ENCODE results near the gene UBE3D. TPM values are rescaled to one million over a fixed set of nuclear protein-coding genes. Genes with fewer than 3 reads are reported as not detected.
"Not testable (repeated sequence)": the region's sequence is repeated elsewhere in the genome, so short reads cannot be mapped to it uniquely, and the experiment has no call there.

UBE3D gene
- total RNA-seq, 1 donor from 2014 or later, result 3.0 TPM

DNA sequence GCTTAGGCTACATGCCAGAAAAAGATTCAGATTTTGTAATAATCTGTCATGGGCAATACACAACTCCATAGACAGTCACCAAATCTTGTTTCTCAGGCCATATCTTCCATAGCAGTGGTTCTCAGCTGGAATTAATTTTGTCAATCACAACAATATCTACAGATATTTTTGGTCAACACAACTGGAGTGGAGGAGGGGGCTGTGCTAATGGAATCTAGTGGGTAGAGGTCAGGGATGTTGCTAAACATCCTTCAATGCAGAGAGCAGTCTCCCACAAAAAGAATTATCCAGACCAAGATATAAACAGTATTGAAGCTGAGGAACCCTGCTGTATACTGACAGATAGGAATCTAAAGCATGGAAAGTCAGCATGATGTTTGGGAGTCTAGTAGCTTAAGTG lies 174.6 kb downstream of the UBE3D start:
- DNase-seq, result no peak
- intact Hi-C loops (cut with micrococcal nuclease), result no loop called here
- ATAC-seq, result no peak

DNA sequence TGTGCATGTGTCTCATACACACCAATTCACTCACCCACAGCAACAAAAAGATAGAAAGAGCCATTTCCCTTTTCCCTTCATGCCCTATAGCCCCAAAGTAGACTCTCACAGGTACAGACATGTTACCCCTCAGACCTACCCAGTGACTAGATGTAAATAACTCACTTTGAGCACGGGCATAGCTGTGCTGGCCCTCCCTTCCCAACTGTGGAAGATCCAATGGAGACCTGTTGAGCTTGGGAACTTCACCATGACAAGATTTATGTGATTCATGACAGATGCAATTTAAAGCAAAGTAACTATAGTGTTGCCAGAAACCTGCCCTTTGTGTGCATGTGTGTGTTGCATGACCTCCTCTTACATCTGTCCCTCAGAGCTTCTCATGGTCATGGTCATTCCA lies 175.4 kb downstream of the UBE3D start:
- intact Hi-C loops (cut with micrococcal nuclease), result no loop called here
- no peak for ATAC-seq
- no peak for DNase-seq

DNA sequence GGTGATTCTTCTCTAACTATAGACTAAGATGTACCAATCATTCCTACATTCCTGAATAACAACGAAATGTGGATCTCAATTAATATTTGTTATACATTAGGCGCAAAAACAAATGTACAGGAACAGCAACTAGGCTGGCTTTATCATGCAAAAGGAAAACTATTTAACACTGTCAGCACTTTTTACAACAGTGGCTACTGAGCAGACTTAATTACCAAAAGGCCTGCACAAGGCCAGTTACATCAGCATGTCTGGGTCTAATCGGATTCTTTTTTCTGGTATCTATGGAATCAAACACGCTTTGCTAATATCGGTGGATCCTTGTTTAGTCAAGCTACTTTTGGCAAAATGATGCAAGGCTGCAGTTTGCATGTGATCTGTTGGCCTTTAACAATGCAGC lies 176.5 kb downstream of the UBE3D start:
- intact Hi-C loops (cut with micrococcal nuclease), result no loop called here
- ATAC-seq (no peak), DNase-seq (no peak)

DNA sequence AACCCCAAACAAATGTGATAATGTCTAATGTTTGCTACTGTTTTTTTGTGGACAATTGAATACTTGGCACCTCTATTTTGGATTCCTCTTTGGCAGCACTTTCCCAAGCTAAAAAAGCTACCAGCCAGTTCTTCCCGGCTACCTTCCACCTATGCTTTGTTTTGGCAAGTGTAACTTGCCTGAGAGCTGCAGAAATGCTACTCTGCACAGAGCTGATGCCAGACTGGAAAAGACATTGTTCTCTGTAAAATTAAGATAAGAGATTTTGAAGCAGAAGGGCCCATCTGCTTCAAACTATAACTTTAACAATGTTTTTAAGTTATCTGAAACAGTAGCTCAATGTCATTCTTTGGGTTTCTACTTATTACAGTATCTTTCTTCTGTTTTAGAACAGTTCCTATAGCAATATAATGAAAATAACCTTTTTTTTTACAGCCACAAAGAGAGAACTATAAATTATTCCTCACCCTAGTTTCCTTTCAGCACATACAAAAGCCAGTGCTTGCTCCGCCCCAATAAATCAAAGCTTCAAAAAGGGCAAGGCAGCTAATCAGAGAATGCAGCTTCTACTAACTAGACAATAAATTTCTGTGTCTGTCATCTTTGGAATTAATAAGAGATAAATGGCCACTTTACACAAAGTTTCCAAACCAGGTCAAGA lies 183.1 kb downstream of the UBE3D start:
- intact Hi-C loops (cut with micrococcal nuclease), result no loop called here
- no peak for DNase-seq
- no peak for ATAC-seq

DNA sequence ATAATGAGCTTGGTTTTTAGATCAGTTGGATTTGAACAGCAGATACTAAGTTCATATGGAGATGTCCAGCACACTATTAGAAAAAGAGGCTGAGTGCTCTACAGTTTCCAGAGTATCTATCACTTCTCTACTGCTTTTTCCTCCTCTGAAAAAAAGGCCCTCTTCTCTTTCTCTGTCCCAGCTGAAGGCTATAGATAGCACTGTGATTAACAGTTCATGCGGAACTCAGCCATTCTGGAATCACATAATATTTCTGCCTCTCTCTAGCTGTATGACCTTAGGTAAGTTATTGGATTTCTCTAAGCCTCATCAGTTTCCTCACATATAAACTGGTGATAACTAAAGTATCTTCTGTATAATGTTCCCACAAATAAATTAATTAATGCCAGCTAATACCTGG lies 184.1 kb downstream of the UBE3D start:
- intact Hi-C loops (cut with micrococcal nuclease), result no loop called here
- ATAC-seq (no peak), DNase-seq (no peak)

DNA sequence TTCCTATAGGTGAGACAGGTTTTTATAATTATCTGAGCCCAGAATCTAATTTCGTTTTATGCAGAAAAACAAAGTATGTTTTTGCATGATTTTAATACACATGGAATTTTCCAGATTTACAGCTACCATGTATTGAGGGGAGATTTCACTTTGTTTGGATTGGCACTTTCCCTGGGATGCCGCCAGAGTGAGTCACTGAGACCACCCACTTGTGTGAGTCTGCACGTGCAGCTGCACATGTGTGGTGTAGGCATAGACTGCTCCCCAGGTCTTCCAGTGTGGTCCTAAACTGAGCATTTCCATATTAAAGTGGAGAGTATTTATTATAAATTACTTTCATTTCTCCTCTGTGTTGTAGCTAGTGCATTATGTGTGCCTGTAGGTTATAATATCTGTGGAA lies 186.8 kb downstream of the UBE3D start:
- intact Hi-C loops (cut with micrococcal nuclease), result no loop called here
- no peak for DNase-seq
- ATAC-seq, result no peak

DNA sequence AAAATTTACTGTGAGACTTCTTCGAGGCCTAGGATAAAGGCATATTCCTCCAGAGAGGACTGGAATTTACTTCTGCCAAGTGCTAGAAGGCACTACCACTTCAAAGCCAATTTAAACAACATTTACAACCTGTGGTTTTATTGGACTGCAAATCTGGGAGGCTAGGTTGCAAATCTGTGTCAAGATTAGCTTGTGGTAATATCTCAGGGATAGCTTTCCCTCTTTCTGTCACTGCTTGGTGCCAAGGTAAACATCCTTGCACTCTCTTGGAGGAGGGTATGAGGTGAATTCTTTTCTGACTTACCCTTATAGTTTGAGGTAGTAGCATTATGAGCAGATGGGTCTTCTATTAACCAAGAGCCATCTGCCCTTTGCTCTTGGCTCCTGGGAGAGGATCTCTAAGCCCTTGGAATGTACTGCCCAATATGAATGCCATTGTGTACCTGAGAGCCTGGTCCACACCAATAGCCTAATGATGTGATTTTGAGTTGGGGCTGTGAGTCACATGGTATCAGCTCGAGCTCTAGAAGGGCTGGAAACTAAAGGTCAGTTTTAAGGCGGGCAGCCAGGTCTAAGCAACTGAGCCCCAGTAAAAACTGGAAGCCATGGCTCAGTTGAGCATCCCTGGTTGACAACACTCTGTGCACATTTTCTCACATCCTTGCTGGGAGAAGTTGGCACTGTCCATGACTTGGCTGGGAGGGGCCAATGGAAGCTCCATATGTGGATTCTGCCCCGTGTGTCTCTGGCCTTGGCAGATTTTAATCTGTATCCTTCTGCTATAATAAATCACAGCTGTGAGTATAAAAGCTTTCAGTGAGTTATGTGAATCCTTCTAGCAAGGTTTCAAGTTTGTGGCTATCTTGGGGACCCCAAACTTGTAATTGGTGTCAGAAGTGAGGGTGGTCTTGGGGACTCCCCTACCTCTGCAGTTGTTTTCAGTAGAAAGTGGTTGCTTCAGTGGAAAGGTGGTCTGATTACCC lies 188.1 kb downstream of the UBE3D start:
- DNase-seq (no peak), ATAC-seq (no peak)
- intact Hi-C loops (cut with micrococcal nuclease), result no loop called here

DNA sequence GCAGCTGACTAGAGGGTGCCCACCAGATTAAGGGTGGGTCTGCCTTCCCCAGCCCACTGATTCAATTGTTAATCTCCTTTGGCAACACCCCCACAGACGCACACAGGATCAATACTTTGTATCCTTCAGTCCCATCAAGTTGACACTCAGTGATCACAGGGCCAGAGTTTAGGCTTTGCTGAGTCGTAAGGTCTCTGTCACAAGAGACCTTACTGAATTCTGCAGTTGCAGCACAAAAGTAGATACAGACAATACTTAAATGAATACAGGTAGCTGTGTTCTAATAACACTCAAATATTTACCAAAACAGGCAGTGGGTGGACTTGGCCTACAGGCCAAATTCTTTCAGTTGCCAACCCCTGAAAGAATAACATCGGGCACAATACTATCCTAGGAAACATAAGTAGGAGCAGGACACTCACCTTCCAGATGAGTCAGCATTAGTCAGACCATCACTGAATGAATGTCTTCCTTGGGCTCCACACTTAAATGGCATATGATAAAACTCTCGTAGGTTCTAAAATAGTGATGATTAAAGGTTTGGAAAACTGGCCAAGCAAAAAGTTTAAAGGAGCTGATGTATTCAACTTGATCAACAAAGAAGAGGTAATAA lies 190.0 kb downstream of the UBE3D start:
- intact Hi-C loops (cut with micrococcal nuclease), result no loop called here
- ATAC-seq (no peak), DNase-seq (no peak)

DNA sequence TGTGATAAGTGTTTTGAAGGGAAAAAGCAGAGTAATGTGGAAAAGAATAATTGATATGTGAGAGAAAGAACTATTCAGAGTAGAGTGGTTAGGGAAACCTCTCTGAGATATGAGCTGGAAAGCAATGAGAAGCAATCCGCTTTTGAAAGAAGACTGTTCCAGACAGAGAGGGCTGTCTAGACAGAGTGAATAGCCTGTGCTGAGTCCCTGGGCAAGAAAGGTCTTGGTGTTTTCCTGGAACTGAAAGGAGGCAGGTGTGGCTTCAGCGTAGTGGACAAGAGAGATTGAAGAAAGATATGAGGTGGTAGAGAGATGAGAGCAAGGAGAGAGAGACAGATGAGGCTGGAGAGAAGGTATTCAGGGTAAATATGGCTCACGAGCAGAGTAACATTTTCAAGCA lies 190.8 kb downstream of the UBE3D start:
- intact Hi-C loops (cut with micrococcal nuclease), result no loop called here
- DNase-seq (no peak), ATAC-seq (no peak)

DNA sequence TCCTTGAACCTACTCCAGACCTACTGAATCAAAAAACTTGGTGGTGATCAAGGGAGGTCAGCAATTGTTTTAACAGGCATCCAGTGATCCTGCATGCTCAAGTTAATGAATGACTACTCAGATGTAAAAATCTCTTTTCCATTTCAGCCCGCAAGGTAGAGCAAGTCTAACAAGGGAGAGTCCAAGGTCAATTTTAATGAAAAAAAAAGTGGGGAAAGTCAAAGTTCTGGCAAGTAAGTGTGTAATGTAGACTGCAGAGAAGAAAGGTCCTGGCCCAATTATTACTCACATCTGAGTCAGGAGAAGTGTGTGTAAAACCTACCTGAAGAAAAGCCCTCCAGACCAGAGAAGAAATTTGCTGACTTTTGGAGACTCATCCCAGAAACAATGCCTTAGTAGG lies 193.5 kb downstream of the UBE3D start:
- no peak for ATAC-seq
- intact Hi-C loops (cut with micrococcal nuclease), result no loop called here

DNA sequence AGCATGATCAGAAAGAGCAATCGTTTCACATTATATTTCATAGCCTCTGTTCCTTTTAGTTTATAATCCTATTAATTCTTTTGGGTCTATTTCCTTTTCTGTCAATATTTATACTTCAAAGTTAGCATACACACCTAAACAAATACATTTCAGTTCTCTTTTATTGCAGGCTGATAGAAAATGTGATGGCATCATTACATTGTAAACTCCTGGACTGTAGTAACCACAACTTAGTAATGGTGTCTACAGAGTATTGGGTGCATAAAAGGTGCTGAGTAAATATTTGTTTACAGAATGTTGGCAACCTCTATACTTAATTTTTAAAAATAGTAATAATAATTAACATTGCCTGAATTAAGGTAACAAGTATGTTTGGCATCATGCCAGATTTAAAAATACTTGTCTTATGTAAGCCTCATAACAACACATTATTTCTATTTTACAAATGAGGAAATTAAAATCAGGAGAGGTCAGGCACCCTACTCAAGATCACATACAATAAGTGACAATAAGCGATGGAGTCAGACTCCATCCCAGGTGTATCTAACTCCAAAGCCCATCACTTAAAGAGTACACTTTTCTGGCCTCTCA lies 195.0 kb downstream of the UBE3D start:
- DNase-seq (no peak), ATAC-seq (no peak)
- intact Hi-C loops (cut with micrococcal nuclease), result no loop called here

More for the DNA sequence above, 193.5 kb downstream of the UBE3D start:
- no peak for DNase-seq

DNA sequence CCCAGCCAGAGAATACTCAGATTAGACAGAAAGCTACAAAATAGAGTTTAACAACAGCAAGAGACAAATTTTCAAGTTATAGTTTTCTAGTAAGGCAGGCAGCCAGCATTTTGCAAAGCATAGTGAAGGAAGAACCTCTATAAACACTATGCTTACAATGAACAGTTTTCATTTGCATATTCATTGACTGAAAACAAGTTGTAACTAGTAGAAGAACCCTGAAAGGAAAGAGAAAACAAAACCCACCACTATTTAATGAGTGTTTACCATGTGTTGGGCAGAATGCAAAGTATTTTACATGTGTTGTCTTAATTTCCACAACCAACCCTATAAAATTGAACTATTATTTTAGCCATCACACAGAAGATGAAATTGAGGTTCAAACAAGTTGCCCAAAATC lies 196.1 kb downstream of the UBE3D start:
- DNase-seq, result no peak
- intact Hi-C loops (cut with micrococcal nuclease), result no loop called here

DNA sequence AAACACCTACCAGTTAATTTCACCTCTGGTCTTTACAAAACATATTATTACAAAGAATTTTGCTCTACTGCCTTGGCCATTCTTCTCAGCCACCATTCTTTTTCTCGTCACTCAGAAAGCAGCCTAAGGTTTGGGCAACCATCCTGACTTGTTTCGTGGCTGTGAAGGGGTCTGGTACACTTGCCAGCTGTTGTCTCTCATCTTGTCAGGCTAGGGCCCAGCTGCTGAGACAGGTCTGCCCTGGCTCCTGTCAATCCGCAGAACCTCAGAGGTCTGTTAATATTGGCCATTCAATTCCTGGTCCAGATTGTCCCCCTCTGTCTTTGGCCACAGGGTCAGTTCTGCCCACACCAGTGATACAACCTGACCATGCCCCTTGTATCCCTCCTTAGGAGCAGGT lies 197.7 kb downstream of the UBE3D start:
- intact Hi-C loops (cut with micrococcal nuclease), result no loop called here
- no peak for DNase-seq

More for the DNA sequence above, 196.1 kb downstream of the UBE3D start:
- ATAC-seq, result no peak

DNA sequence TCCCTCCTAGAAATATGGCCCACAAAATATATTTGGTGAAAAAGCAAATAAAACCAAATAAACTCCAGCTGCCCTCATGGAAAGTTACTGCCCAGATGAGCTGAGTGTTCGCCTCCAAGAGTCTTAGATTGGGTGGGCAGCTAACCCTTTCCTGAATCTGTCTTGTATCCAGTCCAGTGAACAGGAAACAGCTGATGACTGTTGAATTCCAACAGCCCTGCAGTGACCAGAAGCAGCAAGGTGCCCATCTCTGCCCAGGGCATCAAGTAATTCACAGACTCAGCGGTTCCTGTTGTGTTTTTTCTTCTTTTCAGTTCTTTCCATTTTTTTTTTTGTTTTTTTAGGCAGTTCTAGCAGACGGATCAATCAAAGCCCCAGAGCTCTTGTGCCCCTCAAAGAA lies 199.2 kb downstream of the UBE3D start:
- intact Hi-C loops (cut with micrococcal nuclease), result no loop called here
- no peak for DNase-seq
- ATAC-seq, result no peak

More for the DNA sequence above, 197.7 kb downstream of the UBE3D start:
- no peak for ATAC-seq

DNA sequence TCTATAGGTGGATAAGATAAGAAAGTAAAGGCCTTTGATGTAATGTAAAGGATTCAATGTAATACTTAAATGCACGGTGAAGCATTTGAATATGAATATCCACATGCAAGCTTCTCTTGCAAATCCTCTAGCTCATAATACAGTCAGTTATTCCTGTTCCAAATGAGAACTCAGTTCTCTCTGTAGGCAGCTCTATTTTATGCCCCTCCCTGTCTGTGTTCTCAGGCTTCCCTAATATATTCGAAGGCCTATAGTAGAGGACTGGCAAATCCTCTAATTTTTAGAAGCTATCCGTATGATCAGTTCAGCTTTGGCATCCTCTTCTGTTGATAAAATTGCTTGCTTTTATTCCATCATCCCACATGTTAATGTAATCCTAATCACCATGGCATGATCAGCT lies 200.2 kb downstream of the UBE3D start:
- ATAC-seq (no peak), DNase-seq (no peak)
- intact Hi-C loops (cut with micrococcal nuclease), result no loop called here

DNA sequence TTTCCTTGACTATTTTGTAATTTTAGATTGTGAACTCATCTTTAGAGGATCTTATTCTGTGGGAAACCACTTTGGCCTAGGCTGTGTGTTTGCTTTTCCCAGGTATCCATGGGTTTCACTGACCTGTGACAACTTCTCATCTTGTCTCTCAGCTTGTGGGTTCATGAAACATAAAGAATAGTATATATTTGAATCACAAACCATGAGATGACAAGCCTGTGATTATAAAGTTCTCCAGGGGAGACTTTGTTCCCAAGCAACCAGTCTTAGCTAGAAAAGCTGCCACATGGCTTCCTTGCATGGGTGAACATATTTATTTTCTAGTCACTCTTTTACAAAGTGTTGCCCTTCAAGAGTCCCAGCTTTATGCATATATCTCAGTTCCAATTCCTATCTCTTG lies 201.9 kb downstream of the UBE3D start:
- intact Hi-C loops (cut with micrococcal nuclease), result no loop called here
- no peak for ATAC-seq
- DNase-seq, result no peak

DNA sequence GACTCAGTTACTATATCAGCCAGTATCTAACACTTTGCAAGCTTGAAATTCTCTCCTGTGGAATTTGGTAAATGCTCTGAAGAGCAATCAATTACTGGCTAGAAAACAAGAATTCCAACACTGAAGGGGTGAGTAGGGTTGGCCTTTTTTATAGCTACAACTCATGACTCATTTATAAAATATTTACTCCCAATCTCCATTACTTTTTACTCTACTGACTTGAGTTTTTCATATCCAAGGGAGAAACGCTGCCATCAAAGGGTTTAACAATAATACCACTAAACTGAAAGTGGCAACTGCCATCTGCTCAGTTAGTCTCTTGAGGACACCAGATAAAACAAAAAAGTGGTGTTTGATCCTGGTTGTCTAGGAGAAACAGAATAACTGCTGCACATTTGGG lies 203.1 kb downstream of the UBE3D start:
- DNase-seq, result no peak
- intact Hi-C loops (cut with micrococcal nuclease), result no loop called here
- no peak for ATAC-seq

DNA sequence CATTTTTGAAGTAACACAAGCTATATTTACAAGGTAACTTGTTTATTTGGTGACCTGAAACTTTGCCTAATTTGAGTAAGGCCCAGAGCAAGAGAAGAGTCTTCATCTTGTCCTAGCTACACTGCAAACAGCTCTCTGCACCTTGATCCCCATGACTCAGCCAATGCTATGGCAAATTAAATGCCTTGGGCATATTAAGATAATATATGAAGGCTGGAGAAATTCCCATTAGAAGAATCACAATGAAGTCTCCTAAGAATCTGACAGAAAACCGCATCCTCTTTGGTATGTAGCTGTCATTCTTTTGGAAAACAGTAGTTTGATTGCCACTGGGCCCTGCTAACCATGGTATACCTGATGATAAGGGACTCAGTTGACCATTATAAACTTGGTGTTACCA lies 204.5 kb downstream of the UBE3D start:
- ATAC-seq, result no peak
- no peak for DNase-seq
- intact Hi-C loops (cut with micrococcal nuclease), result no loop called here

DNA sequence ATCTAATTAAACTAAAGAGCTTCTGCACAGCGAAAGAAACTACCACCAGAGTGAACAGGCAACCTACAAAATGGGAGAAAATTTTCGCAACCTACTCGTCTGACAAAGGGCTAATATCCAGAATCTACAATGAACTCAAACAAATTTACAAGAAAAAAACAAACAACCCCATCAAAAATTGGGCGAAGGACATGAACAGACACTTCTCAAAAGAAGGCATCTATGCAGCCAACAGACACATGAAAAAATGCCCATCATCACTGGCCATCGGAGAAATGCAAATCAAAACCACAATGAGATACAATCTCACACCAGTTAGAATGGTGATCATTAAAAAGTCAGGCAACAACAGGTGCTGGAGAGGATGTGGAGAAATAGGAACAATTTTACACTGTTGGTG lies 209.6 kb downstream of the UBE3D start:
- ATAC-seq; DNase-seq; intact Hi-C loops (cut with micrococcal nuclease): not testable (repeated sequence)

DNA sequence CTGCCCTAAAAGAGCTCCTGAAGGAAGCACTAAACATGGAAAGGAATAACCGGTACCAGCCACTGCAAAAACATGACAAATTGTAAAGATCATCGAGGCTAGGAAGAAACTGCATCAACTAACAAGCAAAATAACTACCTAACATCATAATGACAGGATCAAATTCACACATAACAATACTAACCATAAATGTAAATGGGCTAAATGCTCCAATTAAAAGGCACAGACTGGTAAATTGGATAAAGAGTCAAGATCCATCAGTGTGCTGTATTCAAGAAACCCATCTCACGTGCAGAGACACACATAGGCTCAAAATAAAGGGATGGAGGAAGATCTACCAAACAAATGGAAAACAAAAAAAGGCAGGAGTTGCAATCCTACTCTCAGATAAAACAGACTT lies 212.7 kb downstream of the UBE3D start:
- intact Hi-C loops (cut with micrococcal nuclease); ATAC-seq; DNase-seq: not testable (repeated sequence)
